ENCODE data around the gene DPH7. TPM values are rescaled to one million over a fixed set of nuclear protein-coding genes. Genes with fewer than 3 reads are reported as not detected.
A peak's percentile ranks its signal among the peaks of the same experiment; 100 is the strongest.
"Not testable (repeated sequence)": the region's sequence is repeated elsewhere in the genome, so short reads cannot be mapped to it uniquely, and the experiment has no call there.

Gene DPH7
- total RNA-seq, 1 experiment from 2014 or later = 41.8 TPM

DNA sequence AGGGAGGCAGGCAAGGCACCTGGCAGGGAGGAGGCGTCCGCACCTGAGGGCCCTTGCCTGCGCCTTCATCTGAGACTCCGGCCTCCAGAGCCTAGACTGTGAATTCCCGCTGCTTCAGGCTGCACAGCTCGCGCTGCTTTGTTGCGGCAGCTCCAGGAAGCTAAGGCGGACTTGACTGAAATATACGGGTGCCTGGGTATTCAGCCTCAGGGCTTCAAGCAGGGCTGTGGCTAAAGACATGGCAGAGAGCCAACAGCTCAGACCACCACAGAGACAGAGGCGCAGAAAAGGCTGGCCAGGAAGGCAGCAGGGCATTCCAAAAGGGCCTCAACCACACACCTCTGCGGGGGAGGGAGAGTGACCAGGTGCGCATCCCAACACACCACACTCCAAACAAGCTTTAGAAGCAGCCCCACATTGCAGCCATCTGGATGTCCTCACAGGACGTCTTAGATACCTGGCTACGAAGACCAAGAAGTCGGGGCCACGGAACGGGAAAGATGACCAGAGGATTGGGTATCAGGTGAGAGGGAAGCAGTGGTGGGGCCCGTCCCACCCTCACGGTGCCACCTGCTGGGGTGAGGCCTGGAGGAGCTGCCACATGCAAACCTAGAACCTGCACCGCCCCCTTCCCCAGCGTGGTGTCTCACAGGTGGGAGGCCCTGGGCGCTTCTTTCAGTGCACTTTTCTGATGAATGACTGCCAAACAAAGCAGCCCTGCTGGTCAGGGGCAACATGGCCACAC is 1.7 kb upstream of the DPH7 start:
- no peaks in the 10 kb centered on the region for H3K27me3 ChIP-seq (ENCODE audit: control insufficient read depth, insufficient read depth, low read length)
- DNase-seq = peak; percentile 64
- H3K36me3 ChIP-seq (replicated peaks; ENCODE audit: control insufficient read depth, insufficient read depth, low read length) = peaks cover 21% of the 10 kb centered on the region
- H3K4me3 ChIP-seq (ENCODE audit: insufficient read depth, low read depth, low read length) = no peak overlapping the region

DNA sequence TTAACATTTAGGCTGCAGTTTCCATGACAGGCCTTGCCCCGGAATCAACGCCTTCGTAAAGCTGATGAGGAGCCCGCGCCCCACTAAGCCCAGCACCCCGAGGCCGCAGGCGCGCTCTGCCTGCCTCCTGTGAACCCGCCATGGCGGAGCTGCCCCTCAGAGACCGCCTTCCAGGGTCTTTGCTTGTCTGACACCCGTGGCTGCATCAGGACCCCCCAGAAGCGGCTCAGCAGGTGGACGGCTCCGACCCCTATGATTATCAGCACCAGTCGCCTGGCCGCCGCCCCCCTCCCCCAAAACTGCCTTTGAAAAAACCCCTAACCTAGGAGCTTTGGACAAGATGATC is 507 bp upstream of the DPH7 start:
- no peak for DNase-seq
- peaks cover 32% of the 10 kb centered on the region for H3K36me3 ChIP-seq (replicated peaks; ENCODE audit: control insufficient read depth, insufficient read depth, low read length)

DNA sequence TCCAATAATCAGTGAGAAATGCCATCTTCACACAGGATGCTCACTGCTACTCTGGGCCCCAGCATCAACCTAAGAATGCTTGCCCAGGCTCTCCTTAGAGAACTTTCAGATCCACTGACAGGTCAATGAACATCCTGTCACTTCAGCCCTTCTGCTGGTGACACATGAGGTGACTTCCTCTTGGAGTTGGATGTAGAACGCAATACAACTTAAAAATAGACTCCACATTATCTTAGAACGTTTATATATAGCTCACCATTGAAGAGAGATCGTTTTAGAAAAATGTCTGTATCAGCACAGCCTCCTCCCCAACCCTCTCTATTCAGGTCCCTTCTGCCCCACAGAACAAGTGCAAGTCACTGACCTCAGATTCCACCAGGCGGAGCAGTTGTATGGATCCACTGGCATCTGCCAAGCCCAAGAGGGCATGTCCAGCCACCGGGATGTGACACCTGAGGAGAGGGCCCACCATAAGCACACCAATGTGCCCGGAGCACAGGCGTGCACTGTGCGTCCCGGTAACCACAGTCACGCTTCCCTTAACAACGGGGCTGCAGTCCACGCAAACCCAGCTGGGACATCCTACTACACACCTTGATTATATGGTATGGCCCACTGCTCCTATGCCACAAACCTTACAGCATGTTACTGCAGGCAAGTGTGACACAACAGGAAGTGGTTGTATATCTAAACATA is 2.9 kb downstream of the DPH7 start:
- no peak for DNase-seq
- Histone ChIP-seq H3K4me3 (ENCODE audit: insufficient read depth, low read depth, low read length) (no peak overlapping the region), H3K27me3 (ENCODE audit: control insufficient read depth, insufficient read depth, low read length) (no peaks in the 10 kb centered on the region), H3K36me3 (replicated peaks; ENCODE audit: control insufficient read depth, insufficient read depth, low read length) (peaks cover 30% of the 10 kb centered on the region)

More for the DNA sequence above, 507 bp upstream of the DPH7 start:
- Histone ChIP-seq H3K4me3 (ENCODE audit: insufficient read depth, low read depth, low read length) (peak overlapping the region; percentile 96), H3K27me3 (ENCODE audit: control insufficient read depth, insufficient read depth, low read length) (no peaks in the 10 kb centered on the region)

DNA sequence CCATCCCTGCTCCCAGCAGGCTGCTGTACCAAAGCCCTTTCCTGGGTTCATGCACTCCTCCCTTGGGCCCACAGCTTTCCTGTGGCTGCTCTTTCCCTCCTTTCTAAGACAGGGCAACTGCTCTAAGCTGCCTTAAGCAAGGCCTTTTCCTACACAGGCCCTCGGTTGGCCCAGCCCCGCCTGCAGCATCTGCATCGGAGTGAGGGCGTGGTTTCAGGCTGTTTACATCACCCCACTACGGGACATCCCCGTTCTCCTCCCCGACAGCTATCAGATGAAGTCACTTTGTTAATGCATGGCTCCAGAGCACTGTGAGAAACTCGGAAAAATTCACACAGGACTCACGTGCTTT is 3.4 kb downstream of the DPH7 start:
- Histone ChIP-seq H3K36me3 (replicated peaks; ENCODE audit: control insufficient read depth, insufficient read depth, low read length) (peaks cover 30% of the 10 kb centered on the region), H3K27me3 (ENCODE audit: control insufficient read depth, insufficient read depth, low read length) (no peaks in the 10 kb centered on the region), H3K4me3 (ENCODE audit: insufficient read depth, low read depth, low read length) (no peak overlapping the region)
- no peak for DNase-seq

DNA sequence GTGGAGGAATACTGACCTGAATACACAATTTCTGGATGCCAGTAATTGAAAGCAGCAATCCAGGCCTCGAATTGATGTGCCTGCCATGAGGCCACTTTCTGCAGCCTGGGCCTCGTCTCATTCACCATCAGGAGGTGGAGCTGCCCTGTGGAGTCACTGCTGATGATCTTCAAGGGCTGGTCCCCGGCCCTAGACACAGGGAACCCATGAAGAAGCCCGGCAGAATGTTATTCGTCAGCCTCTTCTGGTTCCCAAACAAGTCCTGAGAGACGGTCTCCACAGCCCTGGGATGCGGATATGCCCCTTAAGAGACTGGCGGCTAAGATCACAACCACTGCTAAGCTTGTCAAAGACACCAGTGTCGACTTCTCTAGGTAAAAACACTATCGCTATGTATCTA is 4.5 kb downstream of the DPH7 start:
- DNase-seq = no peak
- Histone ChIP-seq H3K36me3 (replicated peaks; ENCODE audit: control insufficient read depth, insufficient read depth, low read length) (peaks cover 30% of the 10 kb centered on the region), H3K27me3 (ENCODE audit: control insufficient read depth, insufficient read depth, low read length) (no peaks in the 10 kb centered on the region), H3K4me3 (ENCODE audit: insufficient read depth, low read depth, low read length) (no peak overlapping the region)

DNA sequence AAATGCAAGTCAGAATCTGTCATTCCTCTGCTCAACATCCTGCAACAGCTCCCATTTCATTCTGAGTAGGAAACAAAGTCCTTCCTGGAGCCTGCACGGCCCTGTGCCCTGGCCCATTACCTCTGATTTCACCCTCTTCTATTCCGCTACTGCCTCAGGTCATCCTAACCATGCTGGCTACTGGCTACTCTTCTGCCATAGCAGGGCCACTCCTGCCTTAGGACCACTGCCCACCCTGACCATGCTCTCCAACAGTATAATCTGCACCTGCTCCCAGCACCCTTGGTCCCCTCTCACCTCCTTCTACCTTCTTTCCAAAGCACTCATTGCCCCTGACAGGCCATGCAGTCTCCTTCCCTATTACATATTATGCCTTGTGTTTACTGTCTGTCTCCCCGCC is 8.2 kb downstream of the DPH7 start:
- DNase-seq = no peak

DNA sequence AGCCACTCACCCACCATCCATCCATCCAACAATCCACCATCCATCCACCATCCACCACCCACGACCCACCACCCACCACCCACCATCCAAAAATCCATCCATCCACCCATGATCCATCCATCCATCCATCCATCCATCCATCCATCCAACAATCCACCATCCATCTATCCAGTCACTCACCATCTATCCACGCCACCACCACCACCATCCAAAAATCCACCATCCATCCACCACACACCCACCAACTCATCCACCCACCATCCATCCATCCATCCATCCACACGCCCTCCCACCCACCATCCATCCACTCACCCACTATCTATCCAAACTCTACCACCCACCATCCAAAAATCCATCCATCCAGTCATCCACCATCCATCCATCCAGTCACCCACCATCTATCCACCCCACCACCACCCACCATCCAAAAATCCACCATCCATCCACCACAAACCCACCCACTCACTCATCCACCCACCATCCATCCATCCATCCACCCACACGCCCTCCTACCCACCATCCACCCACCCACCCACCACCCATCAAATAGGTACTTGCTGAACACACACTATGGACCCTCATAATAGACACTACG is 9.0 kb downstream of the DPH7 start:
- no peak for DNase-seq
- Histone ChIP-seq H3K36me3 (replicated peaks; ENCODE audit: control insufficient read depth, insufficient read depth, low read length) (peaks cover 16% of the 10 kb centered on the region), H3K4me3 (ENCODE audit: insufficient read depth, low read depth, low read length) (no peak overlapping the region), H3K27me3 (ENCODE audit: control insufficient read depth, insufficient read depth, low read length) (no peaks in the 10 kb centered on the region)

More for the DNA sequence above, 8.2 kb downstream of the DPH7 start:
- Histone ChIP-seq H3K36me3 (replicated peaks; ENCODE audit: control insufficient read depth, insufficient read depth, low read length) (peaks cover 24% of the 10 kb centered on the region), H3K27me3 (ENCODE audit: control insufficient read depth, insufficient read depth, low read length) (no peaks in the 10 kb centered on the region), H3K4me3 (ENCODE audit: insufficient read depth, low read depth, low read length) (no peak overlapping the region)

DNA sequence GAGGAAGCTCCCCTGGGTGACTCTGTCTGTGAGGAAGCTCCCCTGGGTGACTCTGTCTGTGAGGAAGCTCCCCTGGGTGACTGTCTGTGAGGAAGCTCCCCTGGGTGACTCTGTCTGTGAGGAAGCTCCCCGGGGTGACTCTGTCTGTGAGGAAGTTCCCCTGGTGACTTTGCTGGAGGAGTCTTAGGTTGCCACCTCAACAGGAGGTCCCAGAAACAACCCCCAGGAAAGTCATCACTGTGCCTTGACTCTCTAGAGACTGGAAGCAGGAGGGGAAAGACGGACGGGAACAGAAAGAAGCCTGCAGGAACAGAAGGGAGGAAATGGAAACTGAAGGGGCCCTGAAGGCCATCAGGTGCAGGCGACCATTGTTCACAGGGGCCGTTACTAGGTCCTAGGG is 10.3 kb downstream of the DPH7 start:
- peaks cover 17% of the 10 kb centered on the region for H3K36me3 ChIP-seq (replicated peaks; ENCODE audit: control insufficient read depth, insufficient read depth, low read length)
- DNase-seq; H3K27me3 ChIP-seq (ENCODE audit: control insufficient read depth, insufficient read depth, low read length); H3K4me3 ChIP-seq (ENCODE audit: insufficient read depth, low read depth, low read length): not testable (repeated sequence)

DNA sequence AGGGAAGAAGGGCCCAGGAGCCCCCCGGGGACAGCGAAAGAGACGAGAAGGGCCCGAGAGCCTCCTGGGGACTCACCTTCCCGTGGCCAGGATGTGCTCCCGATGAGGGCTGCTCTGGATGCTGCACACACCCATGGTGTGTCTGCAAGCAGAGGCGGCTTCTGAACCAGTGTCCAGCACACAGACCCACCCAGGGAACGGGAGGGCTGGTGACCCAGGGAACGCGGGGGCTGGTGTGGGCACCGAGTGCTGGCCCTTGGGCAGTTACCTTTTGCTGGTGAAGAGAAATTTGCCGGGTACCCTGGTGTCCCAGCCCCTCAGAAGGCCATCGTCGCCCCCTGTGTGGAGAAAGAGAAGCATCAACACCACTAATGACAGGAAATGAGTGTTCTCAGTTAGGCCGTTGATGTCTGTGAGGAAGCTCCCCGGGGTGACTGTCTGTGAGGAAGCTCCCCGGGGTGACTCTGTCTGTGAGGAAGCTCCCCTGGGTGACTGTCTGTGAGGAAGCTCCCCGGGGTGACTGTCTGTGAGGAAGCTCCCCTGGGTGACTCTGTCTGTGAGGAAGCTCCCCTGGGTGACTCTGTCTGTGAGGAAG is 13.8 kb downstream of the DPH7 start:
- Histone ChIP-seq H3K27me3 (ENCODE audit: control insufficient read depth, insufficient read depth, low read length) (no peaks in the 10 kb centered on the region), H3K36me3 (replicated peaks; ENCODE audit: control insufficient read depth, insufficient read depth, low read length) (peaks cover 9% of the 10 kb centered on the region), H3K4me3 (ENCODE audit: insufficient read depth, low read depth, low read length) (no peak overlapping the region)
- DNase-seq = no peak

DNA sequence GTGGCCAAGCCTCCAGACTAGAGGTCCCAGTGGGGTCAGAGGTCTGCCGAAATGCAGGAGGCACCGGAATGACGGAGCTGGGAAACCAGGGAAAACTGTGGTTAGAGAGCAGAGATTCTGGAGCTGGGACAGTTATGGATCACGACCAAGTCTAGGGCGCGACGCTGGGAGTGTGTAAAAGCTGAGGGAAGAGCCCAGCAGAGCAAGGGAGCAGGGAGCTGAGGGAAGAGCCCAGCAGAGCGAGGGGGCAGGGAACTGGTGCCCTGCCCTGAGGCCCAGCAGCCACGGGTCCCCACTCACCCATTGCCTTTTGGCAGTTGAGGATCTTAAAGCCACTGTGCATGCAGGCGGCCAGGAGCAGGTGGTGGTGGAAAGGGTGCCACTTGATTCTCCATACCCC is 14.6 kb downstream of the DPH7 start:
- Histone ChIP-seq H3K27me3 (ENCODE audit: control insufficient read depth, insufficient read depth, low read length) (no peaks in the 10 kb centered on the region), H3K36me3 (replicated peaks; ENCODE audit: control insufficient read depth, insufficient read depth, low read length) (peaks cover 9% of the 10 kb centered on the region), H3K4me3 (ENCODE audit: insufficient read depth, low read depth, low read length) (no peak overlapping the region)
- DNase-seq = no peak

DNA sequence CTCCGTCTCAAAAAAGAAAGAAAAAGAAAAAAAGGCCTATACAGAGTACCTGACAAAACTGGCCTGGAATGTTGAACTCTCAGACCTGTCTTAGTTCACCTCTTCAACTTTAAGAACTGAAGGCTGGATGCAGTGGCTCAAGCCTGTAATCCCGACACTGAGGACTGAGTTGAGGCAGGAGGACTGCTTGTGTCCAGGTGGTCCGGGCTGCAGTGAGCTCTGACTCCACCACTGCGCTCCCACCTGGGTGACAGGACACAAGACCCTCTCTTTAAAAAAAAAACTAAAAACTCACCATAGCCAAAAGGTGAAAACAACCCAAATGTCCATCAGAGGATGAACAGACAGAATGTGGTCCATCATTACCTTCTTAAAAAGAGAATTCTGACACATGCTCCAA is 20.6 kb downstream of the DPH7 start:
- DNase-seq = no peak
- Histone ChIP-seq H3K4me3 (ENCODE audit: insufficient read depth, low read depth, low read length) (no peak overlapping the region), H3K27me3 (ENCODE audit: control insufficient read depth, insufficient read depth, low read length) (no peaks in the 10 kb centered on the region), H3K36me3 (replicated peaks; ENCODE audit: control insufficient read depth, insufficient read depth, low read length) (peaks cover 10% of the 10 kb centered on the region)

DNA sequence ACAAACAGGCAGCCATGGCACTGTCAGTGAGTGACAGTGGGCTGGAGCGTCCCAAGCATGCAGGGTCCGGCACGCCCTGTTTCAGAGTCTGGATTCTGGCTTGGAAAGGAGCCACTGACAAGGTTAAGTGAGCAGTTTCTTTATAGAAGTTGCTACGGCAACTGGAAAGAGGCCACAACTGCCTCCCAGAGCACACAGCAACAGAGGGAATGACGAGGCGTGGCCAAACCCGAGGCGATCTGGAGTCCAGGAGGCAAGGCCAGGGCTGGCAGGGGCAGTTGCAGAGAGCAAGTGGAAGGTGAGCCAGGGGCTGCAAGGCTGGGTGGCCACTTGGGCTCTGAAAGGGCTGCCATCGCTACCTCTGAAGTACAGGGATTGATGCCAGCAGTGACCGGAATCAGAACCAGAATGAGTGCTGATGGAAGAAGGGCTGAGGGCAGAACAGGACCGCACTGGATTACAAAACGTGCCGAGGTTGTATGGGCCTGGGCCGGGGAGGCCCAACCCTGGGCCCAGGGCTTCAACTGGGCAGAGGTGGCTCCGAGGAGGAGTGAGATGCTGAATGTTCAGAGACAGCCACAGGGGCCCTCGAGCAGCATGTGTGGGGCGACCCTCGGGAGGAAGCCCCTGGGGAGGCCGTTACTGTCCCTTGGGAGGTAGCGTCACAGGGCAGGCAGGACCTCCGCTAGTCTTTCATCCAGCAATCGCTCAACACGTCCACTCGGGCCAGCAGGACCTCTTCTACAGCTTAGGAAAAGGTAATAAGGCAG is 22.5 kb downstream of the DPH7 start:
- Histone ChIP-seq H3K4me3 (ENCODE audit: insufficient read depth, low read depth, low read length) (no peak overlapping the region), H3K36me3 (replicated peaks; ENCODE audit: control insufficient read depth, insufficient read depth, low read length) (peaks cover 10% of the 10 kb centered on the region), H3K27me3 (ENCODE audit: control insufficient read depth, insufficient read depth, low read length) (no peaks in the 10 kb centered on the region)
- no peak for DNase-seq

DNA sequence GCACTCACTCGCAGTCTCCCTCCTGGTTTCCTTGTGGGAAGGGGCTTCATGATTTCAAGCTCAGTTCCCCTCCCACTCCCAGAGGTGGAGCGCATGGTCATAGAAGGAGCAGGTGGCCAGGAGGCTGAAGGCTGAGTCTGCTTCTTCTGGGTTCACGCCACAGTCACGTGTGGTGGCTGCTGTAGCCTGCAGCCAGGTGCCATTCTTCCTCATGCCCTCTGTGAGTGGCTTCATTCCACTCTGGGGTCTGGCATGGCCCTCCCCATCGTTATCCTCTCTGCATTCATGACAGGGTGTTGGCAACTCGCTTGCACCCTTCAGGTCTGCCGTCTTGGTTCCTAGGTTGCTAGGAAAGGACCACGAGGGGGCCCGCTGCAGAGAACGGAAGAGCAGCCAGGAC is 23.5 kb downstream of the DPH7 start:
- H3K27me3 ChIP-seq (ENCODE audit: control insufficient read depth, insufficient read depth, low read length) = no peaks in the 10 kb centered on the region
- H3K4me3 ChIP-seq (ENCODE audit: insufficient read depth, low read depth, low read length) = no peak overlapping the region
- no peak for DNase-seq
- H3K36me3 ChIP-seq (replicated peaks; ENCODE audit: control insufficient read depth, insufficient read depth, low read length) = peaks cover 10% of the 10 kb centered on the region

DNA sequence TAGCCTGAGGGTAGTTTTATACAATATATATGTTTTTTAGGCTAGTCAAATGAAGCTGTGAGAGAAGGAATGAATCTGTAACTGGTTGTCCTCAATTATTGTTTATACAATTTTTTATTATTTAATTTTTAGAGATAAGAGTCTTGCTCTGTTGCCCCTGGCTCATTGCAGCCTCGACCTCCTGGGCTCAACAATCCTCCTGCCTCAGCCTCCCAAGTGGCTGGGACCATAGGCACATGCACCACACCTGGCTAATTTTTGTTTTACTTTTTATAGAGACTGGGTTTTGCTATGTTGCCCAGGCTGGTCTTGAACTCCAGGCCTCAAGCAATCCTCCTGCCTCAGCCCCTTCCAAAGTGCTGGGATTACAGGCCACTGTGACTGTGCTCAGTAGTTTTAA is 24.4 kb downstream of the DPH7 start:
- H3K27me3 ChIP-seq (ENCODE audit: control insufficient read depth, insufficient read depth, low read length) = no peaks in the 10 kb centered on the region
- no peak for DNase-seq
- peaks cover 10% of the 10 kb centered on the region for H3K36me3 ChIP-seq (replicated peaks; ENCODE audit: control insufficient read depth, insufficient read depth, low read length)

More for the DNA sequence above, 24.4 kb downstream of the DPH7 start:
- H3K4me3 ChIP-seq (ENCODE audit: insufficient read depth, low read depth, low read length) = no peak overlapping the region
